ENCODE results near the gene MICAL3.

DNA sequence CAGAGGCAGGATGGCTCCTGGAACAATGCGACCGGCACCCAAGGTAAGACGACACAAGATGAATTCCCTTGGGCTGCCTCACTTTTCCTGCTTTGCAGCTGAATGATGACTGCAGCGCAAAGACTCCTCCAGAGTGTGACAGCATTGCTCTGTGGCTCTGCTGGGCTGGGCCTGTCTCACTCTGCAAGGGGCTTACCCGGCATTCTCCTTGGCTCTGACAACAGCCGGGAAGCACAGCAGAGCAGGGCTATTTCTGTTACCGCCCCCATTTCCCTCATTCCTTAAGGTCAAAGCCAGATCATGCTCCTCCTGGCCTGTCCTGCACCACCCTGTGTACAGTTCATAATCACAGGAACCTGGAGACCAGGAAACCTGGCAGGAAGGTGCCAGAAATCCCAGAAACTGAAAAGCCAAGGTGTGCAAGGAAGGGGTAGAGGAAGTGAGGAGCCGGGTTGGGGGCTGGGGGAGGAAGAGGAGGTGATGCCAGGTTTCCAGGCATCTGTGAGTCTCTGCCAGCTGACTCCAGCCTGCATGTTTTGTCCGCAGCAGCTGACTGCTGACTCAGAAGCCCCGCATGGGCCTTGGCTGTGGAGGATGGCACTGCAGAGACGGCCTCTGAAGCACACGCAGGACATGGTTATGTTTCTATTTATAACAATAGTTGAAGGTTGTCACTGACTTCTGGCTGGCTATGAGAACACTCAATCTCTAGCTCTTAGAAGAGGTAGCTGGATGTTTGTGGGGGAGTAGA is 113.6 kb downstream of the MICAL3 start:
- no peak for TF ChIP-seq EZH2phosphoT487 (IDR thresholded peaks at IDR 0.05; ENCODE audit: low read depth)
- TF ChIP-seq, protein P1, sequence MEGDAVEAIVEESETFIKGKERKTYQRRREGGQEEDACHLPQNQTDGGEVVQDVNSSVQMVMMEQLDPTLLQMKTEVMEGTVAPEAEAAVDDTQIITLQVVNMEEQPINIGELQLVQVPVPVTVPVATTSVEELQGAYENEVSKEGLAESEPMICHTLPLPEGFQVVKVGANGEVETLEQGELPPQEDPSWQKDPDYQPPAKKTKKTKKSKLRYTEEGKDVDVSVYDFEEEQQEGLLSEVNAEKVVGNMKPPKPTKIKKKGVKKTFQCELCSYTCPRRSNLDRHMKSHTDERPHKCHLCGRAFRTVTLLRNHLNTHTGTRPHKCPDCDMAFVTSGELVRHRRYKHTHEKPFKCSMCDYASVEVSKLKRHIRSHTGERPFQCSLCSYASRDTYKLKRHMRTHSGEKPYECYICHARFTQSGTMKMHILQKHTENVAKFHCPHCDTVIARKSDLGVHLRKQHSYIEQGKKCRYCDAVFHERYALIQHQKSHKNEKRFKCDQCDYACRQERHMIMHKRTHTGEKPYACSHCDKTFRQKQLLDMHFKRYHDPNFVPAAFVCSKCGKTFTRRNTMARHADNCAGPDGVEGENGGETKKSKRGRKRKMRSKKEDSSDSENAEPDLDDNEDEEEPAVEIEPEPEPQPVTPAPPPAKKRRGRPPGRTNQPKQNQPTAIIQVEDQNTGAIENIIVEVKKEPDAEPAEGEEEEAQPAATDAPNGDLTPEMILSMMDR (IDR thresholded peaks at IDR 0.05; ENCODE audit: low read depth, low read length), result no peak

All from OCI-LY3 (cell line).